ENCODE data around the gene AADACL2. TPM values are rescaled to one million over a fixed set of nuclear protein-coding genes. Genes with fewer than 3 reads are reported as not detected.
"Not testable (repeated sequence)": the region's sequence is repeated elsewhere in the genome, so short reads cannot be mapped to it uniquely, and the experiment has no call there.

AADACL2 gene
- total and polyA plus RNA-seq, 7 experiments from 2014 or later, result not detected

- H3K27me3 Mint-ChIP-seq, result peaks cover 0 to 4% (median 0%) of the 10 kb centered on the region in 5 donors
- H3K4me1 Mint-ChIP-seq, result no peaks in the 10 kb centered on the region
- no peak overlapping the region for H3K4me3 ChIP-seq (ENCODE audit: low read length)
- H3K4me3 Mint-ChIP-seq, result no peak overlapping the region
- H3K27ac ChIP-seq (ENCODE audit: low read depth, low read length), result no peak overlapping the region
- ATAC-seq (no peak), DNase-seq (no peak)
- H3K27me3 ChIP-seq (ENCODE audit: control insufficient read depth in 2 of 2, insufficient read depth in 2 of 2, low read length in 2 of 2), result no peaks in the 10 kb centered on the region
- ChIA-PET POLR2A (no interaction called here), CTCF (no interaction called here)
- intact Hi-C loops (cut with micrococcal nuclease), result no loop called here
- peaks cover 0 to 4% (median 0%) of the 10 kb centered on the region in 11 donors for H3K9me3 Mint-ChIP-seq
- H3K36me3 Mint-ChIP-seq, result no peaks in the 10 kb centered on the region
- no peaks in the 10 kb centered on the region for H3K9me3 ChIP-seq (ENCODE audit: control insufficient read depth in 2 of 3, low read length in 3 of 3)
- no peaks in the 10 kb centered on the region for H3K4me1 ChIP-seq (ENCODE audit: control insufficient read depth in 2 of 2, insufficient read depth in 2 of 2, low read length in 2 of 2)
- no peak overlapping the region for H3K27ac Mint-ChIP-seq
- H3K36me3 ChIP-seq (ENCODE audit: control insufficient read depth in 2 of 3, insufficient read depth in 3 of 3, low read length in 3 of 3), result no peaks in the 10 kb centered on the region
Observed at GRCh38 chr3:151787626-151788025, 53.9 kb downstream of the AADACL2 start.

- no peak overlapping the region for H3K27ac ChIP-seq (ENCODE audit: low read depth, low read length)
- DNase-seq, result no peak
- H3K27me3 ChIP-seq (ENCODE audit: control insufficient read depth in 2 of 2, insufficient read depth in 2 of 2, low read length in 2 of 2), result no peaks in the 10 kb centered on the region
- Mint-ChIP-seq H3K27me3 (peaks cover 0 to 4% (median 0%) of the 10 kb centered on the region in 5 donors), H3K36me3 (no peaks in the 10 kb centered on the region), H3K4me1 (no peaks in the 10 kb centered on the region), H3K27ac (no peak overlapping the region), H3K9me3 (peaks cover 0 to 4% (median 0%) of the 10 kb centered on the region in 11 donors), H3K4me3 (no peak overlapping the region)
- no peaks in the 10 kb centered on the region for H3K9me3 ChIP-seq (ENCODE audit: control insufficient read depth in 2 of 3, low read length in 3 of 3)
- ATAC-seq, result no peak
- ChIA-PET POLR2A (no interaction called here), CTCF (no interaction called here)
- intact Hi-C loops (cut with micrococcal nuclease), result no loop called here
- H3K36me3 ChIP-seq (ENCODE audit: control insufficient read depth in 2 of 3, insufficient read depth in 3 of 3, low read length in 3 of 3), result no peaks in the 10 kb centered on the region
- H3K4me1 ChIP-seq (ENCODE audit: control insufficient read depth in 2 of 2, insufficient read depth in 2 of 2, low read length in 2 of 2), result no peaks in the 10 kb centered on the region
- H3K4me3 ChIP-seq (ENCODE audit: low read length), result no peak overlapping the region
Observed at GRCh38 chr3:151788401-151788800, 54.7 kb downstream of the AADACL2 start.

- ATAC-seq (no peak), DNase-seq (no peak)
- Mint-ChIP-seq H3K27ac (no peak overlapping the region), H3K4me3 (no peak overlapping the region), H3K4me1 (no peaks in the 10 kb centered on the region), H3K36me3 (no peaks in the 10 kb centered on the region), H3K27me3 (peaks cover 0 to 10% (median 4%) of the 10 kb centered on the region in 5 donors), H3K9me3 (peaks cover 0 to 4% (median 0%) of the 10 kb centered on the region in 11 donors)
- H3K27ac ChIP-seq (ENCODE audit: low read depth, low read length), result no peak overlapping the region
- H3K4me3 ChIP-seq (ENCODE audit: low read length), result no peak overlapping the region
- no peaks in the 10 kb centered on the region for H3K27me3 ChIP-seq (ENCODE audit: control insufficient read depth in 2 of 2, insufficient read depth in 2 of 2, low read length in 2 of 2)
- intact Hi-C loops (cut with micrococcal nuclease), result no loop called here
- POLR2A ChIA-PET, result no interaction called here
- CTCF ChIA-PET, result no interaction called here
- no peaks in the 10 kb centered on the region for H3K36me3 ChIP-seq (ENCODE audit: control insufficient read depth in 2 of 3, insufficient read depth in 3 of 3, low read length in 3 of 3)
- H3K9me3 ChIP-seq (ENCODE audit: control insufficient read depth in 2 of 3, low read length in 3 of 3), result no peaks in the 10 kb centered on the region
- no peaks in the 10 kb centered on the region for H3K4me1 ChIP-seq (ENCODE audit: control insufficient read depth in 2 of 2, insufficient read depth in 2 of 2, low read length in 2 of 2)
Observed at GRCh38 chr3:151789853-151790463, 56.2 kb downstream of the AADACL2 start.

GRCh38 chr3:151790763-151791162 lies 57.0 kb downstream of the AADACL2 start:
- intact Hi-C loops (cut with micrococcal nuclease); H3K27ac Mint-ChIP-seq; H3K4me1 Mint-ChIP-seq; POLR2A ChIA-PET; H3K4me3 ChIP-seq (ENCODE audit: low read length); H3K36me3 Mint-ChIP-seq; DNase-seq; H3K9me3 ChIP-seq (ENCODE audit: control insufficient read depth in 2 of 3, low read length in 3 of 3); H3K27ac ChIP-seq (ENCODE audit: low read depth, low read length); H3K4me3 Mint-ChIP-seq; ATAC-seq; H3K36me3 ChIP-seq (ENCODE audit: control insufficient read depth in 2 of 3, insufficient read depth in 3 of 3, low read length in 3 of 3); H3K9me3 Mint-ChIP-seq; H3K4me1 ChIP-seq (ENCODE audit: control insufficient read depth in 2 of 2, insufficient read depth in 2 of 2, low read length in 2 of 2); H3K27me3 ChIP-seq (ENCODE audit: control insufficient read depth in 2 of 2, insufficient read depth in 2 of 2, low read length in 2 of 2); CTCF ChIA-PET: not testable (repeated sequence)
- peaks cover 0 to 10% (median 4%) of the 10 kb centered on the region in 5 donors for H3K27me3 Mint-ChIP-seq

DNA sequence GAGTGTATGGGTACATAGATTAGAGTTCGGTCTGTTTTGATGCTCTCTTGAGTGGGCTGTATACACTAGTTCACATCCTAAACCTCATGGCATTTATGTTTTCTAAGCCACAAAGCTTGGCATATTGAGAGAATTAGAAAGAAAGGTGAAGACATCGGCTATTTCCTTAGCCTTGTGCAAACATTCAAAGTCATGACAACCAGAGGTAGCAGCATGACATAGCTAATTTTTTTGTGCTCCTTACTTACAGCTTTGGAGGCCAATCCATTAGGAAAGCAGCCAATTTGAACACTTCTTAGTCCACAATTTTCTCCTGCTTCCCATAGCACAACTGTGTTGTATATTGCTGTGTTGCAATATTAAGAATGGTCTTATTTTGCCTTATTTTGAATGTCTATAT lies 58.7 kb downstream of the AADACL2 start:
- no peak overlapping the region for H3K4me3 Mint-ChIP-seq
- DNase-seq, result no peak
- H3K36me3 Mint-ChIP-seq, result no peaks in the 10 kb centered on the region
- H3K4me1 Mint-ChIP-seq, result no peaks in the 10 kb centered on the region
- Histone ChIP-seq H3K4me3 (ENCODE audit: low read length) (no peak overlapping the region), H3K27ac (ENCODE audit: low read depth, low read length) (no peak overlapping the region), H3K4me1 (ENCODE audit: control insufficient read depth in 2 of 2, insufficient read depth in 2 of 2, low read length in 2 of 2) (no peaks in the 10 kb centered on the region), H3K9me3 (ENCODE audit: control insufficient read depth in 2 of 3, low read length in 3 of 3) (no peaks in the 10 kb centered on the region), H3K27me3 (ENCODE audit: control insufficient read depth in 2 of 2, insufficient read depth in 2 of 2, low read length in 2 of 2) (no peaks in the 10 kb centered on the region), H3K36me3 (ENCODE audit: control insufficient read depth in 2 of 3, insufficient read depth in 3 of 3, low read length in 3 of 3) (no peaks in the 10 kb centered on the region)
- ChIA-PET POLR2A (no interaction called here), CTCF (no interaction called here)
- intact Hi-C loops (cut with micrococcal nuclease), result no loop called here
- no peak overlapping the region for H3K27ac Mint-ChIP-seq
- no peak for ATAC-seq
- peaks cover 0 to 4% (median 0%) of the 10 kb centered on the region in 11 donors for H3K9me3 Mint-ChIP-seq
- H3K27me3 Mint-ChIP-seq, result peaks cover 0 to 10% (median 4%) of the 10 kb centered on the region in 5 donors

- Histone ChIP-seq H3K27ac (ENCODE audit: low read depth, low read length) (no peak overlapping the region), H3K9me3 (ENCODE audit: control insufficient read depth in 2 of 3, low read length in 3 of 3) (no peaks in the 10 kb centered on the region), H3K36me3 (ENCODE audit: control insufficient read depth in 2 of 3, insufficient read depth in 3 of 3, low read length in 3 of 3) (no peaks in the 10 kb centered on the region), H3K27me3 (ENCODE audit: control insufficient read depth in 2 of 2, insufficient read depth in 2 of 2, low read length in 2 of 2) (no peaks in the 10 kb centered on the region), H3K4me3 (ENCODE audit: low read length) (no peak overlapping the region), H3K4me1 (ENCODE audit: control insufficient read depth in 2 of 2, insufficient read depth in 2 of 2, low read length in 2 of 2) (no peaks in the 10 kb centered on the region)
- no peak overlapping the region for H3K27ac Mint-ChIP-seq
- H3K9me3 Mint-ChIP-seq, result peaks cover 0 to 4% (median 0%) of the 10 kb centered on the region in 11 donors
- DNase-seq (no peak), ATAC-seq (no peak)
- H3K4me1 Mint-ChIP-seq, result no peaks in the 10 kb centered on the region
- peaks cover 0 to 10% (median 4%) of the 10 kb centered on the region in 5 donors for H3K27me3 Mint-ChIP-seq
- POLR2A ChIA-PET, result no interaction called here
- no peaks in the 10 kb centered on the region for H3K36me3 Mint-ChIP-seq
- CTCF ChIA-PET, result no interaction called here
- intact Hi-C loops (cut with micrococcal nuclease), result no loop called here
- no peak overlapping the region for H3K4me3 Mint-ChIP-seq
Observed at GRCh38 chr3:151793636-151794035, 59.9 kb downstream of the AADACL2 start.

DNA sequence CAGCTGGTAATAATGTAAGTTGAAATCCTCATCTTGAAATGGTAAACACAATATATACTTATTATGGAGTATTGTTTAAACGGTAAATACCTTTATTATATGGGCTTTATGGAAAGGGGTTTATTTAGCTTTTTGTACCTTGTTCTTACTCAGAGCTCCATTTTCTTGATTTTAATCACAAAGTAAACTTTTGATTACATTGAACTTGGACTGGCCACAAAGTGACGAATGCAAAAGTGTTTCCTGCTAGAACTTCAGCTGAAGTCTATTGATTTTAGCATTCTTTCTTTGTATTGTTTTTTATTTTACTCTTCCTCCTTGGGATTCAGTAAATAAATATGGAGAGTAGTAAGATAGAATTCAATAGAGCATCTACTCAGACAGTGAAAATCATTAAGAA lies 60.4 kb downstream of the AADACL2 start:
- DNase-seq, result no peak
- Mint-ChIP-seq H3K4me3 (no peak overlapping the region), H3K9me3 (peaks cover 0 to 4% (median 0%) of the 10 kb centered on the region in 11 donors), H3K27me3 (peaks cover 0 to 9% (median 4%) of the 10 kb centered on the region in 5 donors), H3K36me3 (no peaks in the 10 kb centered on the region), H3K27ac (no peak overlapping the region), H3K4me1 (no peaks in the 10 kb centered on the region)
- intact Hi-C loops (cut with micrococcal nuclease), result no loop called here
- Histone ChIP-seq H3K27me3 (ENCODE audit: control insufficient read depth in 2 of 2, insufficient read depth in 2 of 2, low read length in 2 of 2) (no peaks in the 10 kb centered on the region), H3K4me3 (ENCODE audit: low read length) (no peak overlapping the region), H3K27ac (ENCODE audit: low read depth, low read length) (no peak overlapping the region), H3K9me3 (ENCODE audit: control insufficient read depth in 2 of 3, low read length in 3 of 3) (no peaks in the 10 kb centered on the region), H3K4me1 (ENCODE audit: control insufficient read depth in 2 of 2, insufficient read depth in 2 of 2, low read length in 2 of 2) (no peaks in the 10 kb centered on the region), H3K36me3 (ENCODE audit: control insufficient read depth in 2 of 3, insufficient read depth in 3 of 3, low read length in 3 of 3) (no peaks in the 10 kb centered on the region)
- CTCF ChIA-PET, result no interaction called here
- POLR2A ChIA-PET, result no interaction called here
- ATAC-seq, result no peak
